Neural cell (in vitro differentiated cells): ENCODE data around the gene IGF1R. TPM values are rescaled to one million over a fixed set of nuclear protein-coding genes. Genes with fewer than 3 reads are reported as not detected.

ENCODE experiments used
- H2AFZ ChIP-seq: fragments of 200-600, 300-800 bp; sonication (generic), shearing (Covaris generic); 2 replicates; pipeline ENCODE4 v1.6.0; 2014; ENCODE audit warnings: low read depth, mild to moderate bottlenecking, antibody characterized with exemption, low read length, moderate library complexity
- H3F3A ChIP-seq: fragments of 200-600 bp; shearing (Covaris generic); 2 replicates; pipeline ENCODE4 v1.6.1; 2016; ENCODE audit warnings: mild to moderate bottlenecking, moderate library complexity, mixed read lengths, antibody characterized with exemption, low read length; ENCODE audit not compliant: insufficient read depth, poor library complexity, severe bottlenecking
- H3K27ac ChIP-seq: fragments of 200-600, 300-800 bp; sonication (generic), shearing (Covaris generic); 2 replicates; pipeline ENCODE4 v1.5.1; 2014; ENCODE audit warnings: mild to moderate bottlenecking, low read length, moderate library complexity
- H3K27me3 ChIP-seq: fragments of 300-800, 200-600 bp; sonication (generic), shearing (Covaris generic); 2 replicates; pipeline ENCODE4 v1.6.0; 2014; ENCODE audit warnings: mild to moderate bottlenecking, low read depth, low read length, moderate library complexity; ENCODE audit not compliant: insufficient read depth
- H3K36me3 ChIP-seq: fragments of 300-800, 200-600 bp; sonication (generic), shearing (Covaris generic); 2 replicates; pipeline ENCODE4 v1.5.1; 2014; ENCODE audit warnings: mild to moderate bottlenecking, antibody characterized with exemption, low read length, moderate library complexity; ENCODE audit not compliant: insufficient read depth
- H3K4me2 ChIP-seq: fragments of 300-800, 200-600 bp; sonication (generic), shearing (Covaris generic); 2 replicates; pipeline ENCODE4 v1.6.0; 2014; ENCODE audit warnings: mild to moderate bottlenecking, low read length
- H3K4me3 ChIP-seq: fragments of 300-800, 200-600 bp; sonication (generic), shearing (Covaris generic); 2 replicates; pipeline ENCODE4 v1.5.1; 2014; ENCODE audit warnings: mild to moderate bottlenecking, low read length, moderate library complexity
- H3K79me2 ChIP-seq: fragments of 200-600 bp; shearing (Covaris generic); replicated peaks from 2 replicates; pipeline ENCODE4 v1.6.0; 2014; ENCODE audit warnings: mild to moderate bottlenecking, low read length, moderate library complexity; ENCODE audit not compliant: insufficient read depth
- H3K9ac ChIP-seq: fragments of 300-800, 200-600 bp; sonication (generic), shearing (Covaris generic); 2 replicates; pipeline ENCODE4 v1.6.1; 2016; ENCODE audit warnings: mild to moderate bottlenecking, low read length, mixed read lengths
- H3K9me2 ChIP-seq: fragments of 200-600 bp; shearing (Covaris generic); 2 replicates; pipeline ENCODE4 v1.6.1; 2016; ENCODE audit warnings: mild to moderate bottlenecking, low read length, mixed read lengths; ENCODE audit not compliant: insufficient read depth
- H3K9me3 ChIP-seq: fragments of 200-600, 300-800 bp; sonication (generic), shearing (Covaris generic); 2 replicates; pipeline ENCODE4 v1.6.1; 2016; ENCODE audit warnings: mild to moderate bottlenecking, mixed run types, low read length, moderate library complexity, mixed read lengths
- H4K20me1 ChIP-seq: fragments of 200-600 bp; shearing (Covaris generic); 2 replicates; pipeline ENCODE4 v1.6.1; 2016; ENCODE audit warnings: mild to moderate bottlenecking, mixed run types; ENCODE audit not compliant: insufficient read depth
- EP300 ChIP-seq: fragments of 450-650 bp; conservative IDR thresholded peaks from 2 replicates; pipeline ENCODE4 v1.6.1; 2014; ENCODE audit warnings: antibody characterized with exemption, mild to moderate bottlenecking, moderate library complexity; ENCODE audit not compliant: poor library complexity, severe bottlenecking
- EZH2 ChIP-seq: fragments of 200-600, 300-800 bp; shearing (Covaris generic), sonication (generic); IDR thresholded peaks from 2 replicates; pipeline ENCODE4 v1.6.1; 2014; ENCODE audit warnings: antibody characterized with exemption, low read length, borderline replicate concordance, mild to moderate bottlenecking; ENCODE audit not compliant: insufficient read depth, poor library complexity, severe bottlenecking
- MXI1 ChIP-seq: fragments of 450-650 bp; conservative IDR thresholded peaks from 2 replicates; pipeline ENCODE4 v1.6.1; 2014; ENCODE audit warnings: antibody characterized with exemption, mild to moderate bottlenecking; ENCODE audit not compliant: poor library complexity, severe bottlenecking
- POLR2AphosphoS5 ChIP-seq: IDR thresholded peaks from 2 replicates; pipeline ENCODE4 v1.6.1; 2012
- RAD21 ChIP-seq: fragments of 450-650 bp; conservative IDR thresholded peaks from 2 replicates; pipeline ENCODE4 v1.6.1; 2014; ENCODE audit warnings: antibody characterized with exemption, mild to moderate bottlenecking, moderate library complexity
- SMC3 ChIP-seq: fragments of 450-650 bp; conservative IDR thresholded peaks from 2 replicates; pipeline ENCODE4 v1.6.1; 2014; ENCODE audit warnings: antibody characterized with exemption, mild to moderate bottlenecking, moderate library complexity; ENCODE audit not compliant: poor library complexity
- TAF1 ChIP-seq: IDR thresholded peaks from 2 replicates; pipeline ENCODE4 v1.6.1; 2012; ENCODE audit warnings: low read depth
- polyA plus RNA-seq: library from polyadenylated mRNA; depleted of rRNA; stranded (reverse); fragments of >200 nt; gene quantifications from 2 replicates; pipeline ENCODE4 v1.2.3, GENCODE V29; 2014
- TF ChIP-seq, protein P1 (sequence below): fragments of 450-650 bp; IDR thresholded peaks from 2 replicates; pipeline ENCODE4 v1.5.1; 2014; ENCODE audit warnings: antibody characterized with exemption, mild to moderate bottlenecking, moderate library complexity; ENCODE audit not compliant: poor library complexity, severe bottlenecking
- TF ChIP-seq, protein P2 (sequence below): IDR thresholded peaks from 2 replicates; pipeline ENCODE4 v1.6.1; 2012; ENCODE audit warnings: borderline replicate concordance

The IGF1R gene
- polyA plus RNA-seq, 1 donor from 2014 or later, result 10.9 TPM

DNA sequence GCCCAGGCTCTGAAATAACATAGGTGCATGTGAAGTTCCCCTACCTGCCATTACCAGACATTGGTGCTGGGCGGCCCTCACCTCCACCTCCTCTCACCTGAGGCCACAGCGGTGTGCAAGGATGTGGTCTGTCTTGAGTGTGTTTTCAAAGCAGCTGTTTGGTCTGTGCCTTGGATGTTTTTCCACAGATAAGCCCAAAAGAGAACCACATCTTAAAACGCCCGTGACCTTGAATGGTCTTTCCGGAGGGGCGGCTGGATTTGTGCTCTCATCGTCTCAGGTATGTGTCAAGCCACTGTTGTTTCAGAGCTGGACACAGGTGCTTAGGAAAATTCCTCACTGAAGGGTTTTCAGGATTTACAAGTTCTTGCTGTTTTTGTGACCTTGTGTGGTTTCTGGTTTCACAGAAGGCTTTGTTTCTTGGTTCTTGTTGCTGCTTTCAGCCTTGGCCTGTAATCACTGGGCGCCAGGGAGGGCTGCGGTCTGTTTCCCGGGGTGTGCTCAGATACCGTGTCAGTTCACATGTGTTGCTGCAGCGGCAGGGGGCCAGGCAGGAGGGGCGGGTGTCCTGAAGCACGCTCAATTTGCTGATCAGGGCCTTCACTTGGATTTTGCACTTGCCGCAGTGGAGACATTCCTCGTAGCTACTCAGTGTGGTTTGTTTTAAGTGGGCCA lies 128.4 kb downstream of the IGF1R start (continued):
- TF ChIP-seq, protein P1, sequence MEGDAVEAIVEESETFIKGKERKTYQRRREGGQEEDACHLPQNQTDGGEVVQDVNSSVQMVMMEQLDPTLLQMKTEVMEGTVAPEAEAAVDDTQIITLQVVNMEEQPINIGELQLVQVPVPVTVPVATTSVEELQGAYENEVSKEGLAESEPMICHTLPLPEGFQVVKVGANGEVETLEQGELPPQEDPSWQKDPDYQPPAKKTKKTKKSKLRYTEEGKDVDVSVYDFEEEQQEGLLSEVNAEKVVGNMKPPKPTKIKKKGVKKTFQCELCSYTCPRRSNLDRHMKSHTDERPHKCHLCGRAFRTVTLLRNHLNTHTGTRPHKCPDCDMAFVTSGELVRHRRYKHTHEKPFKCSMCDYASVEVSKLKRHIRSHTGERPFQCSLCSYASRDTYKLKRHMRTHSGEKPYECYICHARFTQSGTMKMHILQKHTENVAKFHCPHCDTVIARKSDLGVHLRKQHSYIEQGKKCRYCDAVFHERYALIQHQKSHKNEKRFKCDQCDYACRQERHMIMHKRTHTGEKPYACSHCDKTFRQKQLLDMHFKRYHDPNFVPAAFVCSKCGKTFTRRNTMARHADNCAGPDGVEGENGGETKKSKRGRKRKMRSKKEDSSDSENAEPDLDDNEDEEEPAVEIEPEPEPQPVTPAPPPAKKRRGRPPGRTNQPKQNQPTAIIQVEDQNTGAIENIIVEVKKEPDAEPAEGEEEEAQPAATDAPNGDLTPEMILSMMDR, result no peak

DNA sequence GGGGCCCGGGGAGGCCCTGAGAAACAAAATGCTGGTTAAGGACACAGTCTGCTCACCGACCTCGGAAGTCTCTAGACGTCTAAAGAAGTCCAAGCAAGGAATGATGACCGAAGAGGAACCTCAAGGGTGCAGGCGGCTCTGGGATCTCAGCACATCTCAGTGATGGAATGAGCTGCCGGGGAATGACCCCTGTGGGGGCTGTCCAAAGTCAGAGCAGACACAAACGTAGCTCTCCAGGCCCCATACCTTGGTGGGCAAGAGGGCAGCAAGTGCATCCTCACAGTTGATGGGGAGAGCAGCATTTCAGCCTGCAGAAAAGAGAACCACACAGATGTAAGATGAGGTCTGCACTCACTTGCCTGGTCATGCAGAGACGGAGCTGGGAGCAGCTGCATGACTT lies 129.1 kb downstream of the IGF1R start:
- Histone ChIP-seq H4K20me1 (no peaks in the 10 kb centered on the region), H3K9me2 (no peaks in the 10 kb centered on the region), H3F3A (no peaks in the 10 kb centered on the region), H2AFZ (no peak overlapping the region), H3K27ac (no peak overlapping the region), H3K27me3 (no peaks in the 10 kb centered on the region), H3K36me3 (no peaks in the 10 kb centered on the region), H3K9me3 (no peaks in the 10 kb centered on the region), H3K79me2 (peaks cover 32% of the 10 kb centered on the region), H3K4me2 (no peak overlapping the region), H3K4me3 (no peak overlapping the region), H3K9ac (no peak overlapping the region)
- TF ChIP-seq MXI1, result no peak
- TF ChIP-seq, protein P2, sequence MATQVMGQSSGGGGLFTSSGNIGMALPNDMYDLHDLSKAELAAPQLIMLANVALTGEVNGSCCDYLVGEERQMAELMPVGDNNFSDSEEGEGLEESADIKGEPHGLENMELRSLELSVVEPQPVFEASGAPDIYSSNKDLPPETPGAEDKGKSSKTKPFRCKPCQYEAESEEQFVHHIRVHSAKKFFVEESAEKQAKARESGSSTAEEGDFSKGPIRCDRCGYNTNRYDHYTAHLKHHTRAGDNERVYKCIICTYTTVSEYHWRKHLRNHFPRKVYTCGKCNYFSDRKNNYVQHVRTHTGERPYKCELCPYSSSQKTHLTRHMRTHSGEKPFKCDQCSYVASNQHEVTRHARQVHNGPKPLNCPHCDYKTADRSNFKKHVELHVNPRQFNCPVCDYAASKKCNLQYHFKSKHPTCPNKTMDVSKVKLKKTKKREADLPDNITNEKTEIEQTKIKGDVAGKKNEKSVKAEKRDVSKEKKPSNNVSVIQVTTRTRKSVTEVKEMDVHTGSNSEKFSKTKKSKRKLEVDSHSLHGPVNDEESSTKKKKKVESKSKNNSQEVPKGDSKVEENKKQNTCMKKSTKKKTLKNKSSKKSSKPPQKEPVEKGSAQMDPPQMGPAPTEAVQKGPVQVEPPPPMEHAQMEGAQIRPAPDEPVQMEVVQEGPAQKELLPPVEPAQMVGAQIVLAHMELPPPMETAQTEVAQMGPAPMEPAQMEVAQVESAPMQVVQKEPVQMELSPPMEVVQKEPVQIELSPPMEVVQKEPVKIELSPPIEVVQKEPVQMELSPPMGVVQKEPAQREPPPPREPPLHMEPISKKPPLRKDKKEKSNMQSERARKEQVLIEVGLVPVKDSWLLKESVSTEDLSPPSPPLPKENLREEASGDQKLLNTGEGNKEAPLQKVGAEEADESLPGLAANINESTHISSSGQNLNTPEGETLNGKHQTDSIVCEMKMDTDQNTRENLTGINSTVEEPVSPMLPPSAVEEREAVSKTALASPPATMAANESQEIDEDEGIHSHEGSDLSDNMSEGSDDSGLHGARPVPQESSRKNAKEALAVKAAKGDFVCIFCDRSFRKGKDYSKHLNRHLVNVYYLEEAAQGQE, result no peak
- no peak for TF ChIP-seq RAD21
- TF ChIP-seq EP300, result no peak
- no peak for TF ChIP-seq POLR2AphosphoS5
- TF ChIP-seq TAF1, result no peak
- no peak for TF ChIP-seq SMC3
- TF ChIP-seq EZH2, result no peak
- TF ChIP-seq, protein P1, result no peak
